HG03439 (cell line): ENCODE data around the gene C1orf232.

ENCODE experiments used
- ATAC-seq: cut with Tn5 transposase; IDR thresholded peaks from one replicate; pipeline ENCODE4 v1.9.1; 2021; ENCODE audit warnings: mild to moderate bottlenecking, moderate library complexity; ENCODE audit not compliant: unreplicated experiment

The C1orf232 gene

GRCh38 chr1:26125382-26125781, 43.4 kb downstream of the C1orf232 start:
- ATAC-seq, result no peak

DNA sequence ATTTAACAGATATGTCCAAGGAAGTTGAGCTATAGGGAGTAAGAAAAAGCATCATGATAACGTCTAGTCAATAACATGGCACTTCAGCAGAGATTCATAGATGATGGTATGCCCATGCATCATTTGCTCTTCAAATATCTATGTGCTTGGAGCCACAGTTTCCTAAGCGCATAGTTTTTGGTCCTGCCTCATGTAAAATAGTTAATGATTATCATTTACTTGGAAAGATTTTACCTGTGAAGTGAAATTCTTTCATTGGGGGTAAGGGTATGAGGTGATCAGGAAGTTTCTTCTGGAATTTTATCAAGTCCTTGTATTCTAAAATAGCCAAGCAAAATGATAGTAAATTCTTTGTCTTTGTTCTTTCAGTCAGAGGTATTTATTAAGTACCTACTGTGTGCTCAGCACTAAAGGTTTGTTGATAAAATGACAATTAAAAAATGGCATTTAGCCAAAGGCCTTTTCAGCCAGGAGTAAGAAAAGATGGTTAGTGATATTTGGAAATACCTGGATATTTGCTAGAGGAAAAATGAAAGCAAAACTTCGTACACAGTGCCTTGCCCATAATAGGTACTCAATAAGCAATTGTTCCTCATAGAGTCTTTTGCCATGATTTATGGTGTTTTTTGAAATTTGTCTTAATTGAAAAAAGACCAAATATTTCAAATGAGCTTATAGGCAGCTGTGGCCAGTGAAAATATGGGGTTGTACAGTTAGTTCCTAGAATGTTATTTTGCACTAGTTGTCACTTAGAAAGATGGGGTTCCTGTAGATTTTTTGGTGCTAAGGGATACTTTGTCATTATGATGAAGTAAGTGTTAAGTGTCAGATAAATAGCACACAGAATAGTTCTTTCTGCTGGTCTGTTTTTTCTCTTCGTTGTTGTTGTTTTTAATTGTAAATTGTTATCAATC, 44.1 kb downstream of the C1orf232 start:
- no peak for ATAC-seq

DNA sequence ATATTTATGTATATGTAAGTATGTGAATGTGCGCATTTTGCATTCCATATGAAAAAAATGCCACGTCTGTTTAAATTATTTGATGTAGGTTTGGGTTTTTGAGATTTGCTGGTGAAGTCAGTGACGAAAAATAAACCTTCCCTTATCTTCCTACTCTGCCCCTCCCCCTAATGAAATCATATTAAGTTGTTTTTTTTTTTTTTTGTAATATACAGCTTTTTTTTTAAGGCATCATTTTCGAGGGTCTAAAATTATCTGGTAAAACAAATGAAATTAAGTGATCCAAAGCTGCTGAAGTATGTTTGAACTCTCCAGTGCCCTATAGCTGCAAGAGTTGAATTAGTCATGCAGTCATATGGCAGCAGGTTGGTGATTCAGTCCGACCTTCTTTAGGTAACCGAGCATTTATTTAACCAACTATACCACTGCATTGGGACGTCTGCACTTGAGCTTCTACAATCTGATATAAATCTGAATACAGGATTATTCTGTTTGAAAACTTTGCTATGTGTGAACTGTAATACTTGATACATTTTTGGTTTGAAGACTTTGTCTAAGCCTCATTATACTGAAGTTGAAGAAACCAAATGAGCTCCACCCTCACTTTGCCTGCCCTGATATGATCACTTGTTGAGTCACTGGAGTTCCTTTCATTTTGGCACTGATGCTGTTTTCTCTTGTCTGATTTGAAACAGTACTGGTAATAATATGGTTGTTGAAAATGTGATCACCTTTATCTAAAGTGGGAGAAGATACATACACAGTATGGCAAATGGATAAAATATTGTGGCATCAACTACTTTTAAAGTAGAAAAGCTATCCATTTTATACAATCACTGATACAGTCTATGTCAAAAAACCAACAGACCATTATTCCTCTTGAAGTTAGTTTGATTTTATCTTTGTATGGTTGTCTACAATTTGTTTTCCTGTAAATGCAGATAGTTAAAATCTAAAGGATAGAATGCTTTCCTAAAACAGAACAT, 45.5 kb downstream of the C1orf232 start:
- ATAC-seq, result no peak

GRCh38 chr1:26121854-26122773, 46.6 kb downstream of the C1orf232 start:
- ATAC-seq, result no peak

- no peak for ATAC-seq
Measured at GRCh38 chr1:26119892-26120608, 48.7 kb downstream of the C1orf232 start.

GRCh38 chr1:26114165-26114927, 54.4 kb downstream of the C1orf232 start:
- no peak for ATAC-seq
